ENCODE results near the gene TSPAN17. TPM values are rescaled to one million over a fixed set of nuclear protein-coding genes. Genes with fewer than 3 reads are reported as not detected.

TSPAN17 gene
- total RNA-seq, 1 experiment from 2014 or later: 50.7 TPM

- no peaks in the 10 kb centered on the region for H3K27me3 ChIP-seq (ENCODE audit: control insufficient read depth, insufficient read depth, low read length)
- H3K4me3 ChIP-seq (ENCODE audit: insufficient read depth, low read depth, low read length): no peak overlapping the region
- H3K36me3 ChIP-seq (replicated peaks; ENCODE audit: control insufficient read depth, insufficient read depth, low read length): no peaks in the 10 kb centered on the region
- DNase-seq: no peak
Measured at GRCh38 chr5:176702671-176703641, 55.7 kb downstream of the TSPAN17 start.

GRCh38 chr5:176703857-176704256 lies 56.6 kb downstream of the TSPAN17 start:
- no peak for DNase-seq
- Histone ChIP-seq H3K27me3 (ENCODE audit: control insufficient read depth, insufficient read depth, low read length) (no peaks in the 10 kb centered on the region), H3K4me3 (ENCODE audit: insufficient read depth, low read depth, low read length) (no peak overlapping the region), H3K36me3 (replicated peaks; ENCODE audit: control insufficient read depth, insufficient read depth, low read length) (no peaks in the 10 kb centered on the region)

GRCh38 chr5:176704355-176704754 lies 57.1 kb downstream of the TSPAN17 start:
- H3K27me3 ChIP-seq (ENCODE audit: control insufficient read depth, insufficient read depth, low read length): no peaks in the 10 kb centered on the region
- H3K4me3 ChIP-seq (ENCODE audit: insufficient read depth, low read depth, low read length): no peak overlapping the region
- H3K36me3 ChIP-seq (replicated peaks; ENCODE audit: control insufficient read depth, insufficient read depth, low read length): no peaks in the 10 kb centered on the region
- DNase-seq: no peak

DNA sequence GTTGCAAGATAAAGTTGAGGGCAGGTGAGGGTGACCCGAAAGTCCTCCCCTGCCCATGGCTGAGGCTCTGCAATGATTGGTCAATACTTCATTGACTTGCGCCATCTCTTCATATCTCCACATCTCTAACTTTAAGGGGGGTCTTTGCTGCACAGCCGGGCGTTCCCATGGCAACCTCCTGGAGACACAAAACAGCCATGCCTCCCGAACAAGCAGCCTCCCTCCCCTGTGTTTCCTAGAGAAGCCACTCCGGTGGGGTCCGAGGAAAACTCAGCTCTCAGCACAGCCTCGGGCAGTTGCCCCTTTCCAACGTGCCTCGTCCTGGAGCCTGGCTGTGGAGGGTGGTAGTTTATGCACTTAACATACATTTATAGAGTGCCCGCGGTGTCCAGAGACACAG lies 57.5 kb downstream of the TSPAN17 start:
- H3K4me3 ChIP-seq (ENCODE audit: insufficient read depth, low read depth, low read length): no peak overlapping the region
- no peaks in the 10 kb centered on the region for H3K27me3 ChIP-seq (ENCODE audit: control insufficient read depth, insufficient read depth, low read length)
- DNase-seq: no peak
- no peaks in the 10 kb centered on the region for H3K36me3 ChIP-seq (replicated peaks; ENCODE audit: control insufficient read depth, insufficient read depth, low read length)

Other genes starting within 250 kb of the TSPAN17 start
- gene CLTB, start 230.9 kb upstream of the TSPAN17 start, total RNA-seq (2014; rRNA removed; shearing (Covaris generic)): 50.5 and 67.2 TPM in 2 replicates
- gene FAF2, start 199.1 kb upstream of the TSPAN17 start, total RNA-seq (2014; rRNA removed; shearing (Covaris generic)): 36.2 and 37.6 TPM in 2 replicates
- 67.4 and 75.6 TPM in 2 replicates for gene RNF44, start 110.1 kb upstream of the TSPAN17 start, total RNA-seq (2014; rRNA removed; shearing (Covaris generic))
- 0.04 and 0.21 TPM in 2 replicates for gene CDHR2, start 98.1 kb upstream of the TSPAN17 start, total RNA-seq (2014; rRNA removed; shearing (Covaris generic))
- gene GPRIN1, start 37.3 kb upstream of the TSPAN17 start, total RNA-seq (2014; rRNA removed; shearing (Covaris generic)): 6.6 and 14.2 TPM in 2 replicates
- 4.7 and 7.2 TPM in 2 replicates for gene SNCB, start 16.9 kb upstream of the TSPAN17 start, total RNA-seq (2014; rRNA removed; shearing (Covaris generic))
- gene EIF4E1B, start 16.8 kb upstream of the TSPAN17 start, total RNA-seq (2014; rRNA removed; shearing (Covaris generic)): 0.33 and 0.97 TPM in 2 replicates
- gene UNC5A, start 163.1 kb downstream of the TSPAN17 start, total RNA-seq (2014; rRNA removed; shearing (Covaris generic)): 3.7 and 4.6 TPM in 2 replicates